Astrocyte of the spinal cord (primary cell): ENCODE data around the gene CHSY1.

Experiments
- DNase-seq: peaks from one replicate; pipeline ENCODE4 v3.0.0; 2011; ENCODE audit warnings: low read depth, low spot score
- H3K4me3 ChIP-seq: 2 replicates; pipeline ENCODE4 v1.5.1; 2011; ENCODE audit warnings: low read depth, mild to moderate bottlenecking, low read length, moderate library complexity
- in situ Hi-C: cut with HindIII; loops from 2 replicates; pipeline ENCODE4 v1.10.0; 2017; ENCODE audit warnings: low sequenced_read_pairs
- TF ChIP-seq, protein P1 (sequence below): IDR thresholded peaks from 2 replicates; pipeline ENCODE4 v1.5.1; 2012; ENCODE audit warnings: low read depth, mild to moderate bottlenecking, low read length, inconsistent platforms

Gene CHSY1

DNA sequence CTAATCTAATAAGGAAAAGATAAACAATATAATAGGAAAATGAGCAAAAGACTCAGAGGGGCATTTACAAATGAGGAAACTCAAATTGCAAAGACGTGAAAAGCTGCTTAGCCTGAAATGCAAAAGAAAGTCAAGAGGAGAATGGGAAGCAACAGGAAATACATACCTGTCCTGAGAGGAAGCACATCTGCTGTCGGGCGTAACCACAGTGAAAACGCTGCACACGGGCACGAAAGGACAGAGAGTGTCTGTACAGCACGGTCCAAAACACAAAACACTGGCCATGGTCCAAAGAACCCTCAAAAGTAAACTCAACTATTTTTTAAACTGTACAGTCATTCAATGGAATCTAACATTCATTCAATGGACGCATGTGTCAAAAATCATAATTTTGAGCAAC lies 100.6 kb downstream of the CHSY1 start:
- TF ChIP-seq, protein P1, sequence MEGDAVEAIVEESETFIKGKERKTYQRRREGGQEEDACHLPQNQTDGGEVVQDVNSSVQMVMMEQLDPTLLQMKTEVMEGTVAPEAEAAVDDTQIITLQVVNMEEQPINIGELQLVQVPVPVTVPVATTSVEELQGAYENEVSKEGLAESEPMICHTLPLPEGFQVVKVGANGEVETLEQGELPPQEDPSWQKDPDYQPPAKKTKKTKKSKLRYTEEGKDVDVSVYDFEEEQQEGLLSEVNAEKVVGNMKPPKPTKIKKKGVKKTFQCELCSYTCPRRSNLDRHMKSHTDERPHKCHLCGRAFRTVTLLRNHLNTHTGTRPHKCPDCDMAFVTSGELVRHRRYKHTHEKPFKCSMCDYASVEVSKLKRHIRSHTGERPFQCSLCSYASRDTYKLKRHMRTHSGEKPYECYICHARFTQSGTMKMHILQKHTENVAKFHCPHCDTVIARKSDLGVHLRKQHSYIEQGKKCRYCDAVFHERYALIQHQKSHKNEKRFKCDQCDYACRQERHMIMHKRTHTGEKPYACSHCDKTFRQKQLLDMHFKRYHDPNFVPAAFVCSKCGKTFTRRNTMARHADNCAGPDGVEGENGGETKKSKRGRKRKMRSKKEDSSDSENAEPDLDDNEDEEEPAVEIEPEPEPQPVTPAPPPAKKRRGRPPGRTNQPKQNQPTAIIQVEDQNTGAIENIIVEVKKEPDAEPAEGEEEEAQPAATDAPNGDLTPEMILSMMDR, result no peak
- DNase-seq, result no peak
- in situ Hi-C loops, result no loop called here
- no peak overlapping the region for H3K4me3 ChIP-seq

DNA sequence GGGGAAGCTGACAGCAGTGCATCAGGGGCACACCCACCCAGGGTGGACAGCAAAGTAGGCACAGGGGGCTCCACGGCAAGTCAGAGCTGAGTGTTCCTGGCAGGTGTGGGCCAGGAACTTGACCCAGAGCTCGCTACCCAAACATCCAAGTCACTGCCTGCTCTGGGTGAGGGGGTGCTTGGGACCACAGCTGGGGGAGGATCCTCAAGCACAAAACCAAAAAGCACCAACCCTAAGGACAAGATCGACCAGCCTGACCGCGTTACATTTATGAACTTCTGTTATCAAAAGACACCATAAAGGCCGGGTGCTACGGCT lies 101.2 kb downstream of the CHSY1 start:
- no peak for DNase-seq
- in situ Hi-C loops, result no loop called here
- H3K4me3 ChIP-seq, result no peak overlapping the region
- TF ChIP-seq, protein P1, result no peak

DNA sequence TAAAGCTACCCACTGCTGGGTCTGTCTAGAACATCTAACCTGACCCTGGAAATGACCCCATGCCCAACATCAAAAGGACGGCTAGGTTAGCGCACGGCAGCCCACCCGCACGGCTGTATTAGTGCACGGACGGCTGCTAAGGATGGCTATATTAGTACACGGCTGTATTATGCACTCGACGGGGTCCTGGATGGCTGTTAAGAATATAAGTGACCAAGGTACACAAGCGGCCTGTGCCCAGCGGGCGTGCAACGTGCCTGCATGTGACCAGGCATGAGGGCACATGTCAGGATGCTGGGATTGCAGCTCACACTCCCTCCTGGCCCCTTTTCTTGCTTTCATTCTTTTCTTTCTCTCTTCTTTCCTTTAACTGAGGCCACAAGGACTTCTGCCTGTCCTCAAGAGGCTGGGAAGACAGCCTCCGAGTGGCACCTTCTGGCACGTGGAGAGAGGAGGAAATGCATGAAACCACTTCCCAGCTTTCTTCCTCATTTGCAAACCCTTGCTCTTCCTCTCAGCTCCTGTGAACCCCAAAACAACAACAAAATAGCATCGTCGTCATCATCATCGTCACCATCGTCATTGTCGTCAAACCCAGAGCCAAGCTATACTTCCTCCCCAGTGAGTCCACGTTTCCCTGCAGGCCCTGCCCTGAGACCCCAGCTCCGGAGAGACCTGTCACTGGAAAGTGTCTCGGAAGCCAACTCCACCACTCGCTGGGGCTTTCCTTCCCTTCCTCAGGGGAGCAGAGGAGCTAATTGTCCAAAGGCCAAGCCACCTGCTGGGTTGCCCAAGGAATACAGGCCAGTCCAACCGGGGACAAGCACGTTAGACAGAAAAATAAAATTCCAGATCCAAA lies 101.8 kb downstream of the CHSY1 start:
- TF ChIP-seq, protein P1, result no peak
- DNase-seq, result no peak
- in situ Hi-C loops, result no loop called here
- H3K4me3 ChIP-seq, result no peak overlapping the region

DNA sequence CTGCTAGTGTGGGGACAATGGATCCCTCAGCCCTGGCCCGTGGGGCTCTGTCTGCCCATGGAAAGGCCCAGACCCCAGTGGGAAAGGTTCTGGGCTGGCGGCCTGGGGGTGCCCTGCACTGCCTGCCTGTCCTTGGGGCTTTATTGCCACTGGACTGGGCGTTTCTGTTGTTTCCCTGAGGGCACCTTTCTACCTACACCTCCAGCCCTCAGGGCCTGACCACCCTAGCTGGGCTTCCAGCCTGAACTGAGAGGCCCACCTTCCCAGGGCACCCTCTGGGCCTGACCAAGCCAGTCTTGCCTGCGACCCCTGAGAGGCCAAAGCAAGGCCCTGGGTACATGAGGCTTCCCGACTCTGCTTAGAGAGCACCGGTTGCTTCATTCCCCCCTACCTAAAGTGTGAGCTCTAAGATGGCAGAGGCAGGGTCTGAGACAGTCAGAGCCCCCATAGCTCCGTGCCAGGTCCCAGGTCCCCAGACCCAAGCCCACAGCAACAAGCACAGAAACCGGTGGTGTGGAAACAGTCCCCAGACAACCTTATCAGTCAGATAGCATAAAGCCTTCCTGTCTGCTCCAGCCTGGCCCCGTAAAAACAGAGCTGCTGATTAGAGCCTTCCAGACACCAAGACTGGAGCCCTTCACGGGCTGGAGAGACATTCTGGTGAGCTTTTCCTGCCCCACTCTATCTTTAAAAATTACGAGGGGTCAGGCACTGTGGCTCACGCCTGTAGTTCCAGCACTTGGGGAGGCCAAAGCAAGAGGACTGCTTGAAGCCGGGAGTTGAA lies 102.8 kb downstream of the CHSY1 start:
- TF ChIP-seq, protein P1, result no peak
- in situ Hi-C loops, result no loop called here
- H3K4me3 ChIP-seq, result no peak overlapping the region
- no peak for DNase-seq

DNA sequence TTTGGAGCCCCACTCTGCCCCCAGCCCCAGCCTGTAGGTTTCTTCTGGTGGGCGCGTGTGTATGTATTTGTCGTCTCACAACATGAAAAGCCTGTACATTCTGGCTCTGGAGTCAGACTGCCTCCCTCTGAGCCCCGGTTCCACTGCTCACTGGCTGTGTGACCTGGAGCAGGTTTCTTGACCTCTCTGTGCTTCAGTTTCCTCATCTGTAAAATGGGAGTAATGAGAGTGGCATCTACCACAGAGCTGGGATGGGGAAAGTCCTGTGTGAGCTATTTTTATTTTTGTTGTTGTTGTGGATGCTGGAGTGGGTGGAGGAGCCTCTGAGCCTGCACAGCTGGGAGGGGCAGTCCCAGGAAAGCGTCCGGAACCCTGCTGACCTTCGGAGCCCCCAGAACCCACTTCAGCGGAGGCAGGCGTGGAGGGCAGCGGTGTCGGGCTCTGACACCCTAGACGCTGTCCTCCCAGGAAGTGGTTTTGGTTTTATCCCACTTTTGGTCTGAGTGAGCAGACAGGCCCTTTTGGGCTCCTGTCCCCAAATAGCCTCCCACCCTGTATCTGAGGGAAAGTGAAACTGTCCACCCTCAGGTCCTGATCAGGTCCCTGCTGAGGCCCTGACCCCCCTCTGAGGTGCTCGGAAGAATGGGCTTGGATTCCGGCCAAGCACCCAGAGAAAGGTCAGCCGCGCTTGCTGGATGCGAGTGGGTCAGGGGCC lies 103.5 kb downstream of the CHSY1 start:
- TF ChIP-seq, protein P1, result no peak
- in situ Hi-C loops, result no loop called here
- no peak for DNase-seq
- H3K4me3 ChIP-seq, result no peak overlapping the region

DNA sequence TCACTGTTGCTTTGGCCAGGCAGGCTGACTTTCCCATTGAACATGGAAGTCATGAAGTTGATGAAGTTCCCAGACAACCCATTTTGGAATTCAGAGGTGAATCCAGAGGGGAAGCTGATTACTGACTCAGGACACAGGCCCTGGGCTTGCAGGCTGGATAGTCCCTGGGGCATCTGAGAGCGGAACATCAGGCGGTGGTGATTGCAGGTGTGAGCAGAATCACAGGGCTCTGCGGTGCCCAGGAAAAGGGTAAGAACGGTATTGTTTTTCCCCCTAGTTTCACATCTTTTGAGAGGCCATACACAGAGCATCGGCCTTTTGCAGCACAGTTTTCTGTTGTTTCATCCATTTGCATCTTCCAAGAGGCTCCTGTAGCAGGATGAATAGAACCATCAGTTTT lies 104.7 kb downstream of the CHSY1 start:
- in situ Hi-C loops, result no loop called here
- DNase-seq, result no peak
- TF ChIP-seq, protein P1, result no peak
- no peak overlapping the region for H3K4me3 ChIP-seq
